Measurements from ENCODE around the gene PAFAH2. TPM values are rescaled to one million over a fixed set of nuclear protein-coding genes. Genes with fewer than 3 reads are reported as not detected.

PAFAH2 gene
- total RNA-seq, 1 experiment from 2014 or later = 8.5 TPM

- Histone ChIP-seq H3K27ac (ENCODE audit: low read length) (no peak overlapping the region), H3K36me3 (ENCODE audit: control insufficient read depth, insufficient read depth, low read length) (no peaks in the 10 kb centered on the region), H3K4me3 (ENCODE audit: low read depth in 2 of 2, low read length in 2 of 2) (no peak overlapping the region), H3K9me3 (ENCODE audit: control insufficient read depth, insufficient read depth, low read depth, low read length) (no peaks in the 10 kb centered on the region), H3K4me1 (ENCODE audit: control insufficient read depth, insufficient read depth, low read length) (peaks cover 11% of the 10 kb centered on the region), H3K27me3 (ENCODE audit: control insufficient read depth, insufficient read depth, low read length) (no peaks in the 10 kb centered on the region)
- in situ Hi-C loops (cut with HindIII; ENCODE audit: low pct_unique_long_range_greater_than_20kb, low sequenced_read_pairs) (no loop called here), intact Hi-C loops (cut with micrococcal nuclease; ENCODE audit: unreplicated experiment) (loop anchor here (10.0 kb wide), 1 partner anchor 159 kb away; no protein-coding TSS in a partner anchor)
- no TSS peak for BruUV-seq (replicated peaks)
- POLR2A ChIA-PET = no interaction called here
- ATAC-seq (no peak), DNase-seq (ENCODE audit: low read depth, low spot score) (no peak)
- TF ChIP-seq POLR2AphosphoS5 (IDR thresholded peaks at IDR 0.05; ENCODE audit: low read depth, low read length) = no peak
- TF ChIP-seq SIN3A (IDR thresholded peaks at IDR 0.05; ENCODE audit: borderline replicate concordance, insufficient read depth, low read depth, low read length) = no peak
- TF ChIP-seq CTCF (IDR thresholded peaks at IDR 0.05) = no peak
- TF ChIP-seq REST (IDR thresholded peaks at IDR 0.05; ENCODE audit: insufficient read depth in 1 of 2, low read depth in 2 of 2, low read length in 1 of 2) = no peak
- TF ChIP-seq TCF7L2 (IDR thresholded peaks at IDR 0.05; ENCODE audit: low read depth, low read length) = no peak
- CTCF ChIA-PET = interaction anchor here (0.6 to 1.1 kb wide), 2 partner anchors 98 to 1297 kb away, joined by 3 to 4 read pairs; no protein-coding TSS in a partner anchor
These were observed 4.5 kb downstream of the PAFAH2 start for GRCh38 chr1:25993197-25993951.

- ChIA-PET CTCF (no interaction called here), POLR2A (no interaction called here)
- no peak for TF ChIP-seq SIN3A (IDR thresholded peaks at IDR 0.05; ENCODE audit: borderline replicate concordance, insufficient read depth, low read depth, low read length)
- TF ChIP-seq TCF7L2 (IDR thresholded peaks at IDR 0.05; ENCODE audit: low read depth, low read length) = no peak
- no peak for TF ChIP-seq REST (IDR thresholded peaks at IDR 0.05; ENCODE audit: insufficient read depth in 1 of 2, low read depth in 2 of 2, low read length in 1 of 2)
- TF ChIP-seq CTCF (IDR thresholded peaks at IDR 0.05) = no peak
- no peak for TF ChIP-seq POLR2AphosphoS5 (IDR thresholded peaks at IDR 0.05; ENCODE audit: low read depth, low read length)
- Histone ChIP-seq H3K4me3 (ENCODE audit: low read depth in 2 of 2, low read length in 2 of 2) (no peak overlapping the region), H3K27me3 (ENCODE audit: control insufficient read depth, insufficient read depth, low read length) (no peaks in the 10 kb centered on the region), H3K9me3 (ENCODE audit: control insufficient read depth, insufficient read depth, low read depth, low read length) (no peaks in the 10 kb centered on the region), H3K4me1 (ENCODE audit: control insufficient read depth, insufficient read depth, low read length) (peaks cover 10% of the 10 kb centered on the region), H3K27ac (ENCODE audit: low read length) (no peak overlapping the region), H3K36me3 (ENCODE audit: control insufficient read depth, insufficient read depth, low read length) (no peaks in the 10 kb centered on the region)
- intact Hi-C loops (cut with micrococcal nuclease; ENCODE audit: unreplicated experiment) (loop anchor here (10.0 kb wide), 1 partner anchor 158 kb away; no protein-coding TSS in a partner anchor), in situ Hi-C loops (cut with HindIII; ENCODE audit: low pct_unique_long_range_greater_than_20kb, low sequenced_read_pairs) (no loop called here)
- ATAC-seq = no peak
- no peak for DNase-seq (ENCODE audit: low read depth, low spot score)
- no TSS peak for BruUV-seq (replicated peaks)
These were observed 5.1 kb downstream of the PAFAH2 start for GRCh38 chr1:25992689-25993171.

Measured in Panc1 (cell line).